Panc1 (cell line): ENCODE data around the gene GRIN2A.

Experiments used
- CTCF ChIP-seq: fragments of 450-650 bp; IDR thresholded peaks from 2 replicates; pipeline ENCODE4 v1.5.1; 2017; ENCODE audit warnings: mild to moderate bottlenecking
- POLR2AphosphoS5 ChIP-seq: IDR thresholded peaks from 2 replicates; pipeline ENCODE4 v1.6.1; 2012; ENCODE audit warnings: mild to moderate bottlenecking, low read depth, low read length, moderate library complexity
- REST ChIP-seq, 2 experiments: IDR thresholded peaks; 2 replicates each; pipeline ENCODE4 v1.6.1; 2011 to 2012; ENCODE audit warnings: low read depth in 2 of 2, control low read depth in 1 of 2, low read length in 1 of 2, mild to moderate bottlenecking in 1 of 2, moderate library complexity in 1 of 2; ENCODE audit not compliant: insufficient read depth in 1 of 2
- SIN3A ChIP-seq: IDR thresholded peaks from 2 replicates; pipeline ENCODE4 v1.6.1; 2012; ENCODE audit warnings: low read depth, mild to moderate bottlenecking, low read length, moderate library complexity, borderline replicate concordance; ENCODE audit not compliant: insufficient read depth
- TCF7L2 ChIP-seq: IDR thresholded peaks from 2 replicates; pipeline ENCODE4 v1.6.1; 2011; ENCODE audit warnings: mild to moderate bottlenecking, low read depth, low read length, inconsistent platforms

- TF ChIP-seq SIN3A (no peak), CTCF (no peak), TCF7L2 (no peak), POLR2AphosphoS5 (no peak), REST (IDR thresholded peaks at IDR 0.05; ENCODE audit: insufficient read depth in 1 of 2, low read depth in 2 of 2, low read length in 1 of 2) (no peak)
These were observed 382.0 kb downstream of the GRIN2A start for GRCh38 chr16:9800186-9800738.
